ENCODE results near the gene ZNF121.
A peak's percentile ranks its signal among the peaks of the same experiment; 100 is the strongest.

DNA sequence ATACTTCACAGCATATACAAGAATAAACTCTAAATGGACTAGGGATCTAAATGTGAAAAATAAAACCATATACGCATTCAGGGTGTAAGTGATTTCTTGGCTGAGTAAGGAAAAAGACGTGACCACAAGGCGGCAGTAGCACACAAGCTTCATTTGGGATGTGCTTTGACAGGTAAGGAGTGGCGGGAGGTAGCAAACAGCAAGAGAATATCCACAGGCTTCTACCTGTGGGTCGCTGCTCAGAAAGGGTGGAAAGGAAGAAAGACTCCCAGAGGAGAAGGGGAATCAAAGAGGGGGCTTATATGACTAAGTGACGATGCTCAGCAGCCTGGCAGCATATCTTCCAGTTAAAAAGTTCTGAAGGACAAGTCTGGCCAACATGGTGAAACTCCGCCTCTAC lies 2.5 kb upstream of the ZNF121 start:
- peak; percentile 44 to 72 (median 60) for TF ChIP-seq CTCF (IDR thresholded peaks at IDR 0.05)
- TF ChIP-seq POLR2A (IDR thresholded peaks at IDR 0.05), result no peak
